ENCODE results near the gene CD6. TPM values are rescaled to one million over a fixed set of nuclear protein-coding genes. Genes with fewer than 3 reads are reported as not detected.
"Not testable (repeated sequence)": the region's sequence is repeated elsewhere in the genome, so short reads cannot be mapped to it uniquely, and the experiment has no call there.

The CD6 gene
- total RNA-seq, 1 experiment from 2014 or later: not detected

GRCh38 chr11:61062181-61062930 is 90.9 kb downstream of the CD6 start:
- H3K4me2 ChIP-seq (ENCODE audit: low read depth, low read length, poor library complexity, severe bottlenecking): no peak overlapping the region
- H4K20me1 ChIP-seq (ENCODE audit: insufficient read depth, low read depth, low read length): no peaks in the 10 kb centered on the region
- no peak overlapping the region for H2AFZ ChIP-seq (ENCODE audit: low read length)
- H3K4me1 ChIP-seq (ENCODE audit: low read length): peaks cover 8% of the 10 kb centered on the region
- H3K9me2 ChIP-seq (replicated peaks; ENCODE audit: insufficient read depth, low read length): no peaks in the 10 kb centered on the region
- H3K27me3 ChIP-seq (ENCODE audit: low read length): no peaks in the 10 kb centered on the region
- no peaks in the 10 kb centered on the region for H3K9me3 ChIP-seq (ENCODE audit: low read length)
- H3K27ac ChIP-seq (ENCODE audit: low read length): no peak overlapping the region
- no peaks in the 10 kb centered on the region for H3K36me3 ChIP-seq (ENCODE audit: insufficient read depth, low read length)
- no peak overlapping the region for H3K4me3 ChIP-seq (ENCODE audit: low read length)
- no peak overlapping the region for H3K9ac ChIP-seq (ENCODE audit: low read length)
- no peaks in the 10 kb centered on the region for H3K79me2 ChIP-seq (ENCODE audit: low read length)
- no peak for DNase-seq

GRCh38 chr11:61065236-61065635 is 93.8 kb downstream of the CD6 start:
- not testable (repeated sequence) for H3K79me2 ChIP-seq (ENCODE audit: low read length); H3K4me1 ChIP-seq (ENCODE audit: low read length); H4K20me1 ChIP-seq (ENCODE audit: insufficient read depth, low read depth, low read length); H3K4me3 ChIP-seq (ENCODE audit: low read length); DNase-seq; H3K36me3 ChIP-seq (ENCODE audit: insufficient read depth, low read length); H3K9me2 ChIP-seq (replicated peaks; ENCODE audit: insufficient read depth, low read length); H3K27ac ChIP-seq (ENCODE audit: low read length); H2AFZ ChIP-seq (ENCODE audit: low read length); H3K4me2 ChIP-seq (ENCODE audit: low read depth, low read length, poor library complexity, severe bottlenecking); H3K9ac ChIP-seq (ENCODE audit: low read length); H3K9me3 ChIP-seq (ENCODE audit: low read length); H3K27me3 ChIP-seq (ENCODE audit: low read length)

- no peaks in the 10 kb centered on the region for H4K20me1 ChIP-seq (ENCODE audit: insufficient read depth, low read depth, low read length)
- no peak for DNase-seq
- H3K4me3 ChIP-seq (ENCODE audit: low read length): no peak overlapping the region
- H3K9me2 ChIP-seq (replicated peaks; ENCODE audit: insufficient read depth, low read length): no peaks in the 10 kb centered on the region
- no peaks in the 10 kb centered on the region for H3K9me3 ChIP-seq (ENCODE audit: low read length)
- no peak overlapping the region for H3K9ac ChIP-seq (ENCODE audit: low read length)
- H3K79me2 ChIP-seq (ENCODE audit: low read length): no peaks in the 10 kb centered on the region
- no peak overlapping the region for H3K4me2 ChIP-seq (ENCODE audit: low read depth, low read length, poor library complexity, severe bottlenecking)
- H3K27ac ChIP-seq (ENCODE audit: low read length): no peak overlapping the region
- H2AFZ ChIP-seq (ENCODE audit: low read length): no peak overlapping the region
- H3K27me3 ChIP-seq (ENCODE audit: low read length): no peaks in the 10 kb centered on the region
- H3K36me3 ChIP-seq (ENCODE audit: insufficient read depth, low read length): no peaks in the 10 kb centered on the region
- peaks cover 13% of the 10 kb centered on the region for H3K4me1 ChIP-seq (ENCODE audit: low read length)
Observed at GRCh38 chr11:61065955-61066638, 94.6 kb downstream of the CD6 start.

- Histone ChIP-seq H3K4me1 (ENCODE audit: low read length) (peaks cover 15% of the 10 kb centered on the region), H3K27ac (ENCODE audit: low read length) (no peak overlapping the region), H2AFZ (ENCODE audit: low read length) (no peak overlapping the region), H3K9me2 (replicated peaks; ENCODE audit: insufficient read depth, low read length) (no peaks in the 10 kb centered on the region), H4K20me1 (ENCODE audit: insufficient read depth, low read depth, low read length) (no peaks in the 10 kb centered on the region), H3K9ac (ENCODE audit: low read length) (no peak overlapping the region), H3K36me3 (ENCODE audit: insufficient read depth, low read length) (no peaks in the 10 kb centered on the region), H3K79me2 (ENCODE audit: low read length) (no peaks in the 10 kb centered on the region), H3K27me3 (ENCODE audit: low read length) (no peaks in the 10 kb centered on the region), H3K4me3 (ENCODE audit: low read length) (no peak overlapping the region), H3K4me2 (ENCODE audit: low read depth, low read length, poor library complexity, severe bottlenecking) (no peak overlapping the region), H3K9me3 (ENCODE audit: low read length) (no peaks in the 10 kb centered on the region)
- DNase-seq: no peak
Observed at GRCh38 chr11:61066645-61067044, 95.2 kb downstream of the CD6 start.

GRCh38 chr11:61067782-61068446 is 96.4 kb downstream of the CD6 start:
- Histone ChIP-seq H2AFZ (ENCODE audit: low read length) (no peak overlapping the region), H3K36me3 (ENCODE audit: insufficient read depth, low read length) (no peaks in the 10 kb centered on the region), H3K4me1 (ENCODE audit: low read length) (peaks cover 13% of the 10 kb centered on the region), H3K9ac (ENCODE audit: low read length) (no peak overlapping the region), H3K9me2 (replicated peaks; ENCODE audit: insufficient read depth, low read length) (no peaks in the 10 kb centered on the region), H3K4me3 (ENCODE audit: low read length) (no peak overlapping the region), H4K20me1 (ENCODE audit: insufficient read depth, low read depth, low read length) (no peaks in the 10 kb centered on the region), H3K9me3 (ENCODE audit: low read length) (no peaks in the 10 kb centered on the region), H3K27me3 (ENCODE audit: low read length) (no peaks in the 10 kb centered on the region), H3K4me2 (ENCODE audit: low read depth, low read length, poor library complexity, severe bottlenecking) (no peak overlapping the region), H3K79me2 (ENCODE audit: low read length) (no peaks in the 10 kb centered on the region), H3K27ac (ENCODE audit: low read length) (no peak overlapping the region)
- DNase-seq: no peak

- H3K9me2 ChIP-seq (replicated peaks; ENCODE audit: insufficient read depth, low read length): no peaks in the 10 kb centered on the region
- no peak overlapping the region for H3K27ac ChIP-seq (ENCODE audit: low read length)
- no peak for DNase-seq
- H3K36me3 ChIP-seq (ENCODE audit: insufficient read depth, low read length): no peaks in the 10 kb centered on the region
- H3K27me3 ChIP-seq (ENCODE audit: low read length): no peaks in the 10 kb centered on the region
- no peaks in the 10 kb centered on the region for H3K9me3 ChIP-seq (ENCODE audit: low read length)
- no peaks in the 10 kb centered on the region for H4K20me1 ChIP-seq (ENCODE audit: insufficient read depth, low read depth, low read length)
- H3K79me2 ChIP-seq (ENCODE audit: low read length): no peaks in the 10 kb centered on the region
- no peak overlapping the region for H2AFZ ChIP-seq (ENCODE audit: low read length)
- no peak overlapping the region for H3K4me3 ChIP-seq (ENCODE audit: low read length)
- H3K4me1 ChIP-seq (ENCODE audit: low read length): peaks cover 13% of the 10 kb centered on the region
- H3K9ac ChIP-seq (ENCODE audit: low read length): no peak overlapping the region
- H3K4me2 ChIP-seq (ENCODE audit: low read depth, low read length, poor library complexity, severe bottlenecking): no peak overlapping the region
Observed at GRCh38 chr11:61068581-61068980, 97.1 kb downstream of the CD6 start.

- Histone ChIP-seq H3K27ac (ENCODE audit: low read length) (no peak overlapping the region), H3K4me3 (ENCODE audit: low read length) (no peak overlapping the region), H4K20me1 (ENCODE audit: insufficient read depth, low read depth, low read length) (no peaks in the 10 kb centered on the region), H2AFZ (ENCODE audit: low read length) (no peak overlapping the region), H3K4me2 (ENCODE audit: low read depth, low read length, poor library complexity, severe bottlenecking) (no peak overlapping the region), H3K9ac (ENCODE audit: low read length) (no peak overlapping the region), H3K27me3 (ENCODE audit: low read length) (no peaks in the 10 kb centered on the region), H3K4me1 (ENCODE audit: low read length) (peaks cover 13% of the 10 kb centered on the region), H3K36me3 (ENCODE audit: insufficient read depth, low read length) (no peaks in the 10 kb centered on the region), H3K9me3 (ENCODE audit: low read length) (no peaks in the 10 kb centered on the region), H3K79me2 (ENCODE audit: low read length) (no peaks in the 10 kb centered on the region), H3K9me2 (replicated peaks; ENCODE audit: insufficient read depth, low read length) (no peaks in the 10 kb centered on the region)
- no peak for DNase-seq
Observed at GRCh38 chr11:61069427-61069826, 97.9 kb downstream of the CD6 start.

Data from Karpas-422 (cell line).